HG03060 (cell line): ENCODE data around the gene FAM120A.
"Not testable (repeated sequence)": the region's sequence is repeated elsewhere in the genome, so short reads cannot be mapped to it uniquely, and the experiment has no call there.

ENCODE experiments used
- ATAC-seq: cut with Tn5 transposase; IDR thresholded peaks from one replicate; pipeline ENCODE4 v1.9.1; 2021; ENCODE audit warnings: low read depth, moderate number of reproducible peaks; ENCODE audit not compliant: unreplicated experiment

Gene FAM120A

GRCh38 chr9:93505541-93506132, 54.2 kb downstream of the FAM120A start:
- no peak for ATAC-seq

DNA sequence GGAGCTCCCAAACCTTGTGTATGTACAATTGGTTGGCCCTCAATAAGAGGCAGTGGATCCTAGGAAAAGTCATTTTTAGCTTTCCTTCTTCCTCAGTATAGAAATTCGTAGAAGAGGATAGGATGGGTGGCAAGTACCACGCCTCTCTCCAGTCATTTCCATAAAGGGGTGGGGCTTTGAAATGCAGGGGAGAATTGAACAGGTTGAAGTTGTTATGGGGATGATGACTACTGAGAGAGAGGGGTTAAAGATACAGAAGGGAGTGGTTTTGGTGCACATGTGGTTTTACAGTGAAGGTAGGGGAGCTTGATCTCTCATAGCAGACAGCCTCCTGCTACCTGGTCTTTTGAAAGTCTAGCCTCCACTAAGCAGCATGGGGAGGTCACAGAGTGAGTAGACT, 56.3 kb downstream of the FAM120A start:
- ATAC-seq: no peak

GRCh38 chr9:93508207-93508606, 56.7 kb downstream of the FAM120A start:
- no peak for ATAC-seq

DNA sequence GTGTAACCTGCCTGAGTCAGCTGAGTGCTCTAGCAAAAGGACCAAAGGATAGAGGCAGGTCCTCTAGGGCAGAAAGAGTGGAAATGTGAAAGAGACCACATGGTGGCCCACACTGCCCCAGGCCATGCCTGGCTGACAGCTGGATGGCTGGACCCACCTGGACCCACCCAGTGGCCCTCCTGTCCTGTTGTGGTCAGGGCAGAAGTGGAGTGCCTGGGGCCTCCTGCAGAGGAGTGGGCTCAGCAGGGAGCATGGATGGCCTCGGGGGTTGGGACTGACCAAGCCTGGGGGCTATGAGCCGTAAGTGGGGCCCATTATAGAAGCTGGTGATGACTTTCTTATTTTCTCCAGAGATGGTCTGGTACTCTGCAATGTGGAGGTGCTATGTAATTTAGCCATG, 57.6 kb downstream of the FAM120A start:
- no peak for ATAC-seq

- ATAC-seq: no peak
These were observed 58.6 kb downstream of the FAM120A start for GRCh38 chr9:93510041-93510440.

DNA sequence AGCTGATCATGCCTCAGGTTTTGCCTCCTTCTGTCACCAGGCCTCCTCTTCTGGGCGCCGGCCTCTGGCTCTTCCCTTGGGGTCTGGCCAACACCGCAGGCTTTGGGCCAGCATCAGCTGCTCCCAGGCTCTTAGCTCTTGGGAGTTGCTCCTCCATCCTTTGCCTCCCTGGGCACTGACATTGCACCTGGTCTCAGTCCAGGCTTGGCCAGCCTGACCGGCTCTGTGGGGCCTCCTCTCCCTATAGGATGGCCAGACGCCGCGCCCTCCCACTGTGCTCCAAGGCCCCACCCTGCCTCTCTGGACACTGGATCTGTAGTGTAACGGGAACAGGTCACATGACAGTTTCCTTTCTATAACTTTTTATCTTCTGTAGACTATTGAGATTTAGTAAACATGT, 59.7 kb downstream of the FAM120A start:
- ATAC-seq: not testable (repeated sequence)

GRCh38 chr9:93512170-93512812, 60.8 kb downstream of the FAM120A start:
- not testable (repeated sequence) for ATAC-seq

GRCh38 chr9:93513606-93514005, 62.1 kb downstream of the FAM120A start:
- no peak for ATAC-seq

- no peak for ATAC-seq
These were observed 65.8 kb downstream of the FAM120A start for GRCh38 chr9:93517331-93517730.

DNA sequence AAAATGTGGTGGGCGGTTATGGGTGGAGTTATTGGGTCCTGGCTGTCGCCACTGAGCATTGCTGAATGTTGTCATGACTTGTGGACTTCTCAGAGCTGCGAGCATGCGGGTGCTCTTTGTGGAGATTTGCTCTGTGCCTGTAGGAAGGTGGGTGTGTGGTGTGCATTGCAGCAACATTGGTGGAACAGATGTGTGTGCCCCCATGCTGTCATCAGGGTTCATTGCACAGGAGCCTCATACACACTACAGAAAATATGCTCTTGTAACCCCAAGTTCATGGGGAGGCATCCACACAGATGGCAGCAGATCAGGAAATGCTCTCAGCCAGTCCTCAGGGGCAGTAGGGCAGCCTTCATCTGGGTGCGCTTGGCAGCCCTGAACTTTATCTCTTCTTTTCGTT, 69.0 kb downstream of the FAM120A start:
- ATAC-seq: no peak

DNA sequence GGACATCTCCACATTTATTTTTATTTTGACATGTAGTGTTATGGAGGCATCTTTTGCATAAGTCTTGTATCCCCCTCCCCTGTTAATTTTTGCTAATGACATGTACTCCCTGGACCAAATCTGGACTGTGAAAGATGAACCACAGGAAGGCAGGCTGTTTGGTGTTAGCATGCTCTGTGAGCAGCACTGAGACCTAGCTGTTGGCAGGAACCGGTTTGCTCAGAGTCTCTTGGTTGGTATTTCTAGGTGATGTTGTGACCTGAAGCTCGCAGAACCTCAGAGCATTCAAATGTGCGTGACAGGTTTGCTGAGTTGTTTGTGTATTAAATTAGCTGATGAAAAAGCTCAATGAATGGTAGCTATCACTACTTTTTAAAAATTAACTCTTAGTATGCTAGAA, 71.3 kb downstream of the FAM120A start:
- no peak for ATAC-seq

GRCh38 chr9:93523518-93524144, 72.1 kb downstream of the FAM120A start:
- ATAC-seq: no peak

DNA sequence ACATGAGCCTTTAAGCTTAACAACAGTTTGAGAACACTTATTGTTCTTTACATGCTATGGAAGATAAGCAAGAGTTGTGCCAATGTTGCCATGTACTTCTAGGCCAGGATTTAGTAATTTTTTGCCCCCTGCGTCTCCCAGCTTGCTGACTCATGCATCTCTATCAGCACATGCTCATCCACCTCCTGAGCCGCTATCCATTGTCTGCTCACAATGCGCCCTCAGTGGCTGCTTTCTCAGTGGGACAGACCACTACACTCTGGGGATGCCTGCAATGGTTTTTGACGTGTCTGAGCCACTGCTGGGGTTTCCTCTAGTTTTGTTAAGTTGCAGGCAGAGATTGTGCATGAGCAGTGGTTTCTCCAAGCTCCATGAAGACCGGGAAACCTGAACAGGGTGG, 74.0 kb downstream of the FAM120A start:
- no peak for ATAC-seq

DNA sequence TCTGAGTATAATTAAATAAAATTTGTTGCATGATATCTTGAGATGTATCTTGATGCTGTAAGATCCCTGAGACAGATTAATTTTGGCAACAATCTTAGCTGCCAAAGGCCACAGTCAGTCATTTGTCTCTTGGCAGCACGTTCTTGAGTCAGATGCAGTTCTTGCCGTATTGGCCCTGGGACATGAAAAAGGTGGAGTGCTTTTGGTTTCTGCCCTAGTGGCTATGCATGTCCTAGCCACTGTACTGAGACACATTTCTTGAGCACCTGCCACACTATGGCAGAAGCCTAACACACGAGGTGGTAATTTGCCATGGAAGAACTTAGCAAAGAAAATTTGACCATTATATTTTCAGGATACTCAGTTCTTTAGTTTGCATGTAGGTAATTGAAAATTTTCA, 79.9 kb downstream of the FAM120A start:
- ATAC-seq: no peak

DNA sequence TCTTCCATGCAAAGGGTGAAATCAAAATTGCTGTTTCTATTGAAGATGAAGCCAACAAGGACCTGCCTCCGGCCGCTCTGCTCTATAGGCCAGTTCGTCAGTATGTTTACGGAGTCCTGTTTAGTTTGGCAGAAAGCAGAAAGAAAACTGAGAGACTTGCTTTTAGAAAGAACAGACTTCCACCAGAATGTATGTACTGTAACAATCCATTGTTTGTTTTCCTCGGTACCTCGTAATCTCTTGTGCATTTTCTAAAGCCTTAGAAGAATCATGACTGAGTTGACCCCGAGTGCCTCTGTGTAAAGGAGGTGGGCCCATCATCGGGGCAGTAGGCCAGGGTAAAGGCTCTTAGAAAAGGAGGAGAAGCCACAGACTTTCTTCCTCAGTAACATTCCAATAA, 80.7 kb downstream of the FAM120A start:
- ATAC-seq: no peak

DNA sequence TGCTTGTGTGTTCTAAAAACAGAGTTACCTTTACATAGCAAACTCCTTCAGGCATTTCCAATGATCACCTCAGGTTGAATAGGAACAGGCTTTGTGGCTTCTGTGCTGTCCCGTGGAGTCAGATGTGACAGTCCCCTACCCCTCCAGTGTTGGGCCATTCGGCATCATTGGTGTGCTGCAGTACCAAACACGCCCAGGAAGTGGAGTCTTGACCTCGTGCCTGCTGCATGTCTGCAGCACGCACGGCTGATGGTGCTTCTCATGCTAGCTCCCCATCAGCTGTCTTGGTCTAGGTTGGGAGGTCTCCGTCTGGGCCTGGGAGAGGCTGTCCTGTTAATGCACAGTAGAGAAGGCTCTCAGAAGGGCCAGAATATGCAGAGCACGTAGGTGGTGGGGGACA, 82.4 kb downstream of the FAM120A start:
- ATAC-seq: no peak

GRCh38 chr9:93536167-93536566, 84.7 kb downstream of the FAM120A start:
- no peak for ATAC-seq

- no peak for ATAC-seq
These were observed 85.4 kb downstream of the FAM120A start for GRCh38 chr9:93536874-93537273.

- no peak for ATAC-seq
These were observed 88.8 kb downstream of the FAM120A start for GRCh38 chr9:93540305-93540704.

GRCh38 chr9:93541005-93541404, 89.5 kb downstream of the FAM120A start:
- ATAC-seq: no peak

GRCh38 chr9:93541581-93542349, 90.3 kb downstream of the FAM120A start:
- ATAC-seq: no peak
